Dedifferentiated amniotic fluid mesenchymal stem cell (primary cell): Measurements from ENCODE around the gene LDHD.
"Not testable (repeated sequence)": the region's sequence is repeated elsewhere in the genome, so short reads cannot be mapped to it uniquely, and the experiment has no call there.

Experiments
- DNase-seq: peaks from one replicate; pipeline ENCODE4 v3.0.0-alpha.2; 2016; ENCODE audit errors: extremely low spot score

LDHD gene

GRCh38 chr16:75116081-75116910, at the start of gene LDHD:
Gene LDHD (minus strand): TSS chr16:75116780. CDS start chr16:75116720, 60 bp downstream.
- DNase-seq = no peak

DNA sequence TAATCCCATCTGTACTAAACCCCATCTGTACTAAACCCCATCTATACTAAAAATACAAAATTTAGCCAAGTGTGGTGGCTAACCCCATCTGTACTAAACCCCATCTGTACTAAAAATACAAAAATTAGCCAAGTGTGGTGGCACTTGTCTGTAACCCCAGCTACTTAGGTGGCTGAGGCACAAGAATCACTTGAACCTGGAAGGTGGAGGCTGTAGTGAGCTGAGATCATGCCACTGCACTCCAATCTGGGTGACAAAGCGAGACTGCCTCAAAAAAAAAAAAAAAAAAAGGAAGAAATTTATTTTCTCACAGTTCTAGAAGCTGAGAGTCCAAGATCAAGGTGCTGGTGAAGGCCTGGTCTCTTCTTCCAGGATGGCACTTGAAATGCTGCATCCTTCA, 43.8 kb upstream of the LDHD start:
- DNase-seq = no peak

GRCh38 chr16:75152635-75153034, 36.1 kb upstream of the LDHD start:
- no peak for DNase-seq

- DNase-seq = no peak
Measured at GRCh38 chr16:75151798-75152197, 35.2 kb upstream of the LDHD start.

- peak; percentile 91 for DNase-seq
Measured at GRCh38 chr16:75148311-75149195, 32.0 kb upstream of the LDHD start, which contains the start of gene ZFP1. Gene ZFP1 (plus strand): TSS chr16:75148524. CDS start chr16:75152952, 4,428 bp downstream.

DNA sequence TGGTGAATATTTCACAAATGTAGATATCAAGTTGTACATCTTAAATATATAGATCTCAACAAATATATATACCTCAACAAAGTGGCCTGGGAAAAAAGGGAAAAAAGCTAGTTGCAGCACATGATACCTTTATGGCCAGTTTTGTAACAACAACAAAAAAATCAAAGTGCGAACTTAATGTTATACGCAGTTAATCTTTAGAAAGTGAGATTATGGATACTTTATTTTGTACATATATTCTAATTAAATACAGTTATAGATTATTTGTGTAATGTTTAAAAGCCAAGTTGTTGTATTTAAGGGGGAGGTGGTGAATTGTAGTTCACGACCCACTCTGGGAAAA, 31.4 kb upstream of the LDHD start:
- DNase-seq = no peak

DNA sequence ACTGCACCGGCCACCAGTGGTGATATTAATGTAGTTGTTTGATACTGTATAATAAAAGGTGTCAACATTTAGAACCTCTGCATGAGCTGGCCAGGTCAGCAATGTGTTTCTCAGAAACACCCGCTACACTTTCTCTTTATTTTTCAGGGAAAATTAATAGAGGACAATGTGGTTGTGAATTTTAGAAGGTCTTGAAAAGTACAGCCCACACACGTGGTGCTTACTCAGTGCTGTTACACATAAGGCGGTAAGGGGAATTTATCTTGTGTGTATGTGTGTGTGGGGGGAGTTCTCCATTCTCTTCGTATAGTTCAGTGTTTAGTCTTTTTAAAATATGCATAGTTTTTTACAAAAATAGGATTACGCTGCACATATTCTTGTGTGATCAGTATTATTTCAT, 27.4 kb upstream of the LDHD start:
- no peak for DNase-seq

DNA sequence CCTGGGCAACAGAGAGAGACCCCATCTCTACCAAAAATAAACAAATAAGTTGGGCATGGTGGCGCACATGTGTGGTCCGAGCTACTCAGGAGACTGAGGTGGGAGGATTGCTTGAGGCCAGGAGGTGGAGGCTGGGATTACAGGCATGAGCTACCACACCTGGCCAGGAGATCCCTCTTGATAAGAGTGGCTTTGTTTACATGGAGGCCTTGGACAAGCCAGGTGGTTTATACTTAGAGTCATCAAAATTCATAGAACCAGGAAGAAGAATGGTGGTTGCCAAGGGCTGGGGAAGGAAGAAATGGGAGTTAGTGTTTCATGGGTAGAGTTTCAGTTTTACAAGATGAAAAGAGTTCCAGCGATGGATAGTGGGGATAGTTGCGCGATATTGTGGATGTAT, 22.9 kb upstream of the LDHD start:
- DNase-seq = no peak

GRCh38 chr16:75138636-75139035, 22.1 kb upstream of the LDHD start:
- no peak for DNase-seq

DNA sequence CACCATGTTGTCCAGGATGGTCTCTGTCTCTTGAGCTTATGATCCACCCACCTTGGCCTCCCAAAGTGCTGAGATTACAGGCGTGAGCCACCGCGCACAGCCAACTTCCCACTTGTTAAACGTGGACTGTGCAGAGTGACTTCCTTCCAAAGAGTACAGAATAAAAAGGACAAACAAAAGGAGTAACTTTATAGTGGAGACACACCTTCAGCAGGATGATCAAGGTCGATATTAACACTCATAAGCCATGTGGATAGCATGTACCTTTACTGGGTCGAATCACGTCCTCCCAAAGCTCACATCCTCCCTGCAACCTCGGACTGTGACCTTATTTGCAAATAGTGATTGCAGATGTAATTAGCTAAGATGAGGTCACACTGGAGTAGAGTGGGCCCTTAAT, 21.7 kb upstream of the LDHD start:
- no peak for DNase-seq

DNA sequence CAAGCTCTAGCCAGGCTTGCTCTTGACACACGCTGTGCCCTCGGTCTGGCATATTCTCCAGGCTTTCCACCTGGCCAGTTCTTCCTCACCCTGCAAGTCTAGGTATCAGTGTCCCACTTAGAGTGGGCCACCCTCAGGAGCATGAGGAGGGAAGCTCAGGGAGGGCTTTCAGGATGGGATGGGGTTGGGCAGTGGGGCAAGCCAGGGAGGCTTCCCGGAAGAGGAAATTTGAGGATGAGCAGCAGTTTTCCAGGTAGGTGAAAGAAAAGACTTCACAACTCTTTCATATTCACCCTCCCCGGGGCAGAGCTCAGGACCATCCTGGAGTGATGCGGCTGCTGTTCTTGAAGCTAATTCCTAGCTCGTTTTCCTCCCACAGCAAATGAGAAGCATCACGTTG, 14.5 kb upstream of the LDHD start:
- DNase-seq = no peak

DNA sequence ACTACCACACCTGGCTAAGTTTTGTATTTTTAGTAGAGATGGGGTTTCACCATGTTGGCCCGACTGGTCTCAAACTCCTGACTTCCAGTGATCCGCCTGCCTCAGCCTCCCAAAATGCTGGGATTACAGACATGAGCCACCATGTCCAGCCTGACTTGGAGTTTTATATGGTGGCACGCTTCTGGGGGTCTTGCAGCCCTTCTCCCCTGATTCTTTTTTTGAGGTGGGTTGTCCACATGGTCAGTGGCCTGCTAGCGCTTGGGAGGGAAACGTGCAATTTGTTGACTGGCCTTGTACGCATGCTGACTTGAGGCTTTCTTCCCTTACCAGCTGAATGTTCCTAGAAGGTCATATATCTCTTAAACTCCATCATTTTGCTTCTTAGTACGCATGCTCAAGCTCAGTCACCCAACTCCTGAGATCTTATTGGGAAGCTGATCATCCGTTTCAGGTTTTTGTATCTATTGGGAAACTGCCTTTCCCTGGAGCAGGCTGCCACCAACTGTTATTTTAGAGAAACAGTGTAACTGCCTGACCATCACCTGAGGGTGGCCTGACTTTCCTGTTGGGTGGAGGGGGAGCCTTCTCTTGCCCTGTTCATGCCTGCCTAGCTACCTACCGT, 13.7 kb upstream of the LDHD start:
- no peak for DNase-seq

DNA sequence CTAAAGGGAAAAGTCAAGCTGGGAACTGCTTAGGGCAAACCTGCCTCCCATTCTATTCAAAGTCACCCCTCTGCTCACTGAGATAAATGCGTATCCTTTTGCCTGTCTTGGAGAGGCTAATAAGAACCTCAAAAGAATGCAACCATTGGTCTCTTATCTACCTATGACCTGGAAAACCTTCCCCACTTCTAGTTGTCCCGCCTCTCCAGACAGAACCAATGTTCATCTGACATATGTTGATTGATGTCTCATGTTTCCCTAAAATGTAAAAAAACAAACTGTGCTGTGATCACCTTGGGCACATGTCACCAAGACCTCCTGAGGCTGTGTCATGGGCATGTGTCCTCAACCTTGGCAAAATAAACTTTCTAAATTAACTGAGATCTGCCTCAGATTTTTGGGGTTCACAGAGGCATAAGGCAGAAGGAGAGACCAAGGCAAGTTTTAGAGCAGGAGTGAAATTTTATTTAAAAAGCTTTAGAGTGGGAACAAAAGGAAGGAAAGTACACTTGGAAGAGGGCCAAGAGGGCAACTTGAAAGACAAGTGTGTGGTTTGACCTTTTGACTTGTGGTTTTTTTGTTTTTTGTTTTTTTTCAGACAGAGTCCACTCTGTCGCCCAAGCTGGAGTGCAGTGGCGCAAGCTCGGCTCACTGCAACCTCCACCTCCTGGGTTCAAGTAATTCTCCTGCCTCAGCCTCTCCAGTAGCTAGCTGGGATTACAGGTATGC, 13.0 kb upstream of the LDHD start:
- not testable (repeated sequence) for DNase-seq

DNA sequence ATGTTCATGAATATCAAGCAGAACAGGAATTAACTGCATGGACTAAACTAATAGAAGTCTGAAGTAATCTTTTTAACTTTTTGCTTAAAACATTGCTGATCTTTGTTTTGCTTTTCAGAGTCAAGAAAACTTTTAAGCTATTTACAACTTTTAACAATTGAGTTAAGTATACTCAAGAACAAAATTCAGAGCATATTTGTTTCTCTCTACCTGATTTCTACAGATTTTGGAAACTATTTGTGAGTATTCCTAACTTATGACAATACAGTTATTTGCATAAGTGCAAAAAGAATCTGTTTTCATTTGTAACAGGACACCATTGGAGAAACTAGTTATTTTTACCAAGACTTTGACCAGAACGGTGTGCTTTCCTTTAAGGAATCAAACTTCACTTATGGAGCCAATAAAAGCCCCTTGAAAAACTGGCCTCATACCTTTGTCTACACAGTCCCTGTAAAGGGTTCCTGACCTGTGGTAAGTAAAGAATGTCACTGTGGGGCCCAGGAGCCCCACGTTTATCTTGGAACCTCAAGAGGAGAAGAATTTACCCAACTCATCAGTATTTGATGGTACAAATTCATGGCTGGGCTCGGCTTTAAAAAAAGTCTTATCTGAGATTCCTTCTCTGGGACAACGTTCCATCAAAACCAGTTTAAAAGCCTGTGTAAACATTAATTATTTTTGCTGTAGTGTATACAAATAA, 11.3 kb upstream of the LDHD start:
- DNase-seq = no peak

DNA sequence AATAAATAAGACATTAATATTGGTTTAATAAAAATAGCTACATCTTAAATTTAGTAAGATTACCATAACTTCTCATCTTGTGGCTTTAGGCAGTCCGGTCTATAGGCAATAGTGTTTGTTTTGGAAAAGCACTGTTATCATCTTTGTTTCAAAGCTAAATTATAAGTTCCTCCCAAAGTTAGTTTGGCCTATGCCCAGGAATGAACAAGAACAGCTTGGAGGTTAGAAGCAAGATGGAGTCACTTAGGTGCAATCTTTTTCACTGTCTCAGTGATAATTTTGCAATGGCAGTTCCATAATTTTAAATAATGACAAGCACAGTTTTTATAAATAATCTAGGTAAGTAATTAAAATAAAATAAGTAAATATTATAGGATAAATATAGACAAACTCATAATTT, 6.0 kb upstream of the LDHD start:
- DNase-seq = no peak

- DNase-seq = no peak
Measured at GRCh38 chr16:75121949-75122568, 5.5 kb upstream of the LDHD start.

DNA sequence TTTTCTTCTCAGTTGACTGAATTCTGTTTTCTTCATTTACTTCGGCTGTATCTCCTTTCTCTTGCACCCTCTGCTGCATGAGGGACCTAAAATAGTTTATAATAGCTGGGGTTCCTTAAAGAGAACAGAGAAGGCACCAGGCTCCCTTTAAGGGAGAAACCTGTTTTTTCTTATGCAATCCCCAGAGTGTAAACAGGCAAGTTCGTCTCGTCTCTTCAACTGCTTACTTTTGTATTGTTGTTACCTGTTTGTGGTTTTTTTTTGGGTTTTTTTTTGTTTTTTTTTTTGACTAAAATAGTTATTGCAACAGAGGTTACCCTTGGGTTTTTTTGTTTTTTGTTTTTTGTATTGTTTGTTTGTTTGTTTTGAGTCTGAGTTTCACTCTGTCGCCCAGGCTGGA, 3.7 kb upstream of the LDHD start:
- no peak for DNase-seq

- no peak for DNase-seq
Measured at GRCh38 chr16:75118943-75119539, 2.5 kb upstream of the LDHD start.

DNA sequence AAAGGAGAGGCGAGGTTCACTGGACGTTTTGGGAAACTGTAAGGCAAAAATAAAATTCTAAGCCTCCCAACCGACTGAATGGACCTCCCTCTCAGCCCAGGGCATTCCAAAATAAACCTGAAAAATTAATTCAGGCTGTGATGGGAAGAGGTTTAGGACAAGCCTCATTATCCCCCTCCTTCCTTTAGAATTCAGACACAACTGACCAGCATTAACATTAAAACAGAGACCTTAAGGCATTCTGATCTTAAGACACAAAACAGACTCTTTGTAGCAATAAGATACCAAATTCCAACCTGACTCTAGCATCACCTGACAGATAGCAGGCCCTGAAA, 298 bp upstream of the LDHD start:
- DNase-seq = no peak
